HG03060 (cell line): ENCODE results near the gene SLC38A9.

ENCODE experiments used
- ATAC-seq: cut with Tn5 transposase; IDR thresholded peaks from one replicate; pipeline ENCODE4 v1.9.1; 2021; ENCODE audit warnings: low read depth, moderate number of reproducible peaks; ENCODE audit not compliant: unreplicated experiment

Gene SLC38A9

GRCh38 chr5:55591686-55592085, 120.4 kb downstream of the SLC38A9 start:
- ATAC-seq, result no peak

GRCh38 chr5:55585206-55585610, 126.9 kb downstream of the SLC38A9 start:
- ATAC-seq, result no peak

GRCh38 chr5:55584398-55585205, 127.5 kb downstream of the SLC38A9 start:
- no peak for ATAC-seq

DNA sequence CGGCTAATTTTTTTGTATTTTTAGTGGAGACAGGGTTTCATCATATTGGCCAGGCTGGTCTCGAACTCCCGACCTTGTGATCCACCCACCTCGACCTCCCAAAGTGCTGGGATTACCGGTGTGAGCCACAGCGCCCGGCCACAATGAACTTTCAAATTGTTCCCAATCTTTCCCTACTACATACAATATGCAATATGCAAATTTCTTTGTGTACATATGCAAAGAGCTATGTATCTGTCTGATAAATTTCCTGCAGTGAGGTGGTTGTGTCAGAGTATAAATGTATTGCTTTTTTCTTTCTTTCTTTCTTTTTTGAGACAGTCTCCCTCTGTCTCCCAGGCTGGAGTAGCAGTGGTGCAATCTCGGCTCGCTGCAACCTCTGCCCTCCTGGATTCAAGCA, 128.5 kb downstream of the SLC38A9 start:
- ATAC-seq, result no peak

DNA sequence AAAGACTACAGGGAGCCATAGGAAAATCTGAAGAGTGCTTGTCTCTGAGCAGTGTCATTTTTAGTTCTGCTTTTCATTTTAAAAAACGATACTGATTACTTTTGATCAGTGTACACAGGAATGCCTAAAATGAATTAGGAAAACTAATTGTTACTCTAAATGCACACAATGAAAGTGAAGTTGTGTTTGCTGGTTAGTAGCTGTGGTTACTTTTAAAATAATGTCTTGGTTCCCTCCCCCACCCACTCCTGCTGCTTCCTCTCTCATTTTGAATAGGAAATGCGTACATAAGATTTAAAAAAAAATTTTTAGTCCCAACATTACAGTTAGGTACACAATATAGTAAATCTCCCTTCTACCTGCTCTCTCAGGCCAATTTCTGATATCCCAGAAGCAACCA, 129.9 kb downstream of the SLC38A9 start:
- ATAC-seq, result no peak

- ATAC-seq, result no peak
Measured at GRCh38 chr5:55580042-55580441, 132.1 kb downstream of the SLC38A9 start.

- ATAC-seq, result no peak
Measured at GRCh38 chr5:55578771-55579170, 133.4 kb downstream of the SLC38A9 start.

DNA sequence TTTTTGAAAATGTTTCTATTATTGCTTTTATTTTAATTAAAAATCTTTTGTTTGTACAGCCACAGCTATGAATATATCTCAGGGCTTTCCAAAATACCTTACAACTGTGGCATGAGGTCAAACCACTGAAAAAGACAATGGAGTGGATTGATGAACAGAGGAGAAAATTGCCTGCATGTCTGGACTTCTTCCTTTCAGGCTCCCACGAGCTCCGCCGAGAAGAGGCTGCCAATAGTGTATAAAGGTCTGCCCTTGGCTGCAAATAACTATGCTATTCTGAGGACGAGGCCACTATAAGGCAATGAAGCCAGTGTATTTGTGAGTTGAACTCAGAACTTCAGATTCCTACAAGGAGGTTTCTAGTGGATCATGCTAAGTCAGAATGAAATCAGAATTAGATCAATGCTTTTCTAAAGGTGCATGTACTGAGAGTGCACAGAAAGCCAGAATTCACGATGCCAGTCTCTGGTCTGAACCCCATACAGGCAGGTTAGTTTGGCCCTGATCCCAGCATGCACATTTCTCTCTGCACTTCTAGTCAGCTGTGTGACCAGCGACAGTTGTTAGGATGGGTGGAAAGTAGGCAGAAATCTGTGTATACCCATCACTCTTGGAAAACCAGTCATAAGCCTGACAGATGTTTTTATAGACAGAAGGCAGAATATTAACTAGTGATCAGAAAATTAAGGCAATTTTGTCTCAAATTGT, 134.6 kb downstream of the SLC38A9 start:
- ATAC-seq, result no peak

DNA sequence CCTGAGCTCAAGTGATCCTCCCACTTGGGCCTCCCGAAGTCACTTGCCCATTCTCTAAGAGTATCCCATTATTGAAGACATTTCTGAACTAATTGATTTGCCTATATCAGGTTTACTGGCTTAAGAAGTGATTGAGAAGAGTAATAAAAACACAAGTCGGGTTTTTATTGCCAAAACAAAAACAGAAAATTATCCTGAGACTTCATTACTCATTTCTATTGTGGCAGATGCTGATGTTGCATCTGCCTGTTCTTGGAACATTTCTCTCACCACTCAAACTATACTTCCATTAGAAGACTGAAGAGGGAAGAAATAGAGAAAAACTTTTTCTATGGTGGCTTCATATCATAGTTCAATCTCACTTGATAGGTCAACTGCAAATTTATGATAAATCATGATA, 135.5 kb downstream of the SLC38A9 start:
- ATAC-seq, result no peak
